Measurements from ENCODE around the gene RSPRY1.
A peak's percentile ranks its signal among the peaks of the same experiment; 100 is the strongest.

Gene RSPRY1
- 28.0 to 54.2 (median 36.7) reads per million in 17 experiments for total RNA-seq

DNA sequence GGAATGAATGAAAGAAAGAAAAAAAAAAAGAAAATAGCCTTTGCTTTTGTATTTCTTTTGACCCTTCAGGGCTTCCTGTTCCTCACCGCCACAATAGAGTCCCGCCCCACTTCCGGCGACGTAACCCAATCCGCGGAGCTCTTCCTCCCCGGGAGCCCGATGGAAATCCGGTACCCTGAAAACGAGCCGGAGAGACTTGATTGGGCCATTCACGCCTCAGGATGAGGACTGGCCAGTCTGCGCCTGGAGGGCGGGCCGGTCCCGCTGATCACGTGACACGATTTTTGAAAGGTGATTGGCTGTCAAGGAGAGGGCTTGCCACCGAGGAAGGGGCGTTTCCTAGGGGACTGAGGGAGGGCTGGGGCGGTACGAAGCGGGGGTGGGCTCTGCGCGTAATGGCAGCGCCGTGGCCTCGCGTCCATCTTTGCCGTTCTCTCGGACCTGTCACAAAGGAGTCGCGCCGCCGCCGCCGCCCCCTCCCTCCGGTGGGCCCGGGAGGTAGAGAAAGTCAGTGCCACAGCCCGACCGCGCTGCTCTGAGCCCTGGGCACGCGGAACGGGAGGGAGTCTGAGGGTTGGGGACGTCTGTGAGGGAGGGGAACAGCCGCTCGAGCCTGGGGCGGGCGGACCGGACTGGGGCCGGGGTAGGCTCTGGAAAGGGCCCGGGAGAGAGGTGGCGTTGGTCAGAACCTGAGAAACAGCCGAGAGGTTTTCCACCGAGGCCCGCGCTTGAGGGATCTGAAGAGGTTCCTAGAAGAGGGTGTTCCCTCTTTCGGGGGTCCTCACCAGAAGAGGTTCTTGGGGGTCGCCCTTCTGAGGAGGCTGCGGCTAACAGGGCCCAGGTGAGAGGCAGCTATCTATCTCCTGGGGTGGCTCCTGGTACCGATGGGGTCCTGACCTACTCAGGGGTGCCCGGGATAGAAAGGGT is at the start of gene RSPRY1, which contains the start of gene PSME3IP1:
Gene RSPRY1, plus strand, starts transcription at position 385 of the 927 bp plus-strand sequence. CDS start 18,330 bp downstream, outside the sequence.
Gene PSME3IP1, minus strand, starts transcription at position 95 of the 927 bp plus-strand sequence. CDS start 12,185 bp downstream, outside the sequence.
- peak; percentile 99 to 100 (median 100) for DNase-seq

DNA sequence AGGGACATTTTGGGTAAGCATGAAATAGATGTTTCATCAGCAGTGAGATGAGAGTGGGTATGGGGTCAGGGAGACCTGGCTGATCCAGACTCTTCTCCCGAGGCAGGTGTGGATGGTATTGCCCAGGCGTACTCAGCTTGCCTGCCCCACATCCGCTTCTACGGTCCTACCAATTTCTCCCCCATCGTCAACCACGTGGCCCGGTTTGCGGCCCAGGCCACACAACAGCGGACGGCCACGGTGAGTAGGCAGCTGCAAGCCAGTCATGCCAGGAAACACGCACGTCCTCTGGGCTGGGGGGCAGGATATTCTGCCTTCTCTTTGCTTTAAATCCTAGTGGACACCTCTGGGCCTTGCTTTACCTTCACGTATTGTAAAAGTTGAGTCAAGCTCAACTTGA is 49.1 kb upstream of the RSPRY1 start:
- DNase-seq: no peak

DNA sequence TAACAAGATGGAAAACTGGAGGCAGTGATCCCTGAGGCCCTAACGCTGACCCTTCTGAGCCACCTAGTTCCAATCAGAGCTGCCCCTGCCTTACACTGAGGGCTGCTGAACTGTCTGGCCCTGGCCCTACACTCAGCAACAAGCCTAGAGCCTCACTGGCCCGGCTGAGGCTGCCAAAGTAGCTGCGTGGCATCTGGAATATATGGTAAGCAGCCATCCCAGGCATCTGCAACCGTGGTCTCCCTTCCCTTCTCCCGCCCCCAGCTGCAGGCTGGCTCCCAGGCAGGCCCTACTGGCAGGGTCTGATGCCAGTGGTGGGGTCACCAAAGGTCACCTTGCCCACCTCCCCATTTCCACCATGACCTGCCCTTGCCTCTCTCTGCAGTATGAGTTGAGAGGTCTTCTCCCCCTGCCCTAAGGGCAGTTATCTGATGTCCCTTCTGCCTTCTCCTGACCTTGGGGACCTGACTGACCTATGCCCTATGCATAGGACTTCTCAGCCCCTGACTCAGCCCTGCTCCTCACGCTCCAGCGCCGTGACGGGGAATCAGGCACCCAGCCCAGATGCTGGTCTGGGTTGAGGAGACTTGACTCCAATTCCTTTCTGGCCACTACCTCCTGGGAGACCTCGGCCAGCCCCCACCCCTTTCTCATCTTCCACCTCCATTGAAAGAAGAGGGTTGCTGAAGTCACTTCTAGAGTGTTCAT is 48.4 kb upstream of the RSPRY1 start:
- no peak for DNase-seq

DNA sequence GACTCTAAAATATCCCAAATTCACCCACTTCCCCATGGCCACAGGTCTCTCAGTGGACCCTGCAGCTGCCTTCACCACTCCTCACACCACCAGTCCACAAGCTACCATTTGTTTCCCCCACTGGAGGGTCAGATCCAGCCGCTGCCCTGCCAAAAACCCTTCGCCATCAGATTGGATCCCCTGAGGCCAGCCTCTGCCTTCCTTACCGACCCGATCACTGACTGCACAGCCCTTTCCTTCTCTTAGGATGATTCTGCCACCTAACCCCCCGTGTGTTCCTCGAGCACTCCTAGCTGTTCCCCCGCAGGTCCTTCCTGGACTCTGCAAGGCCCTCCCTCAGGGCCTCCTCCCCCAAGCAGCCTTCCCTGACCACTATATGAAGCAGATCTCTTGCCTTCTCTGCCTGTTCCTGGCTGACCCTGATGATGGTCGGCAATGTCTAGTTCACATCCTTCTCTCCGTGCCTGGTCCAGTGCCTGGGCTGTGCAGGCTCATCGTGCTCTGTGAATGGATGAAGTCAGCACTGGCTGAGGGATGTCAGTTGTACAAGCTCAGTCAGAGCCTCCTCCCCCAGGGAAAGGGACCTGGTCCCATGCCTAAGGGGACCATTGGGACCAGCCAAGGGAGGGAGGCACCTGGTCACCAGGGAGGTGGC is 47.7 kb upstream of the RSPRY1 start:
- DNase-seq: no peak

DNA sequence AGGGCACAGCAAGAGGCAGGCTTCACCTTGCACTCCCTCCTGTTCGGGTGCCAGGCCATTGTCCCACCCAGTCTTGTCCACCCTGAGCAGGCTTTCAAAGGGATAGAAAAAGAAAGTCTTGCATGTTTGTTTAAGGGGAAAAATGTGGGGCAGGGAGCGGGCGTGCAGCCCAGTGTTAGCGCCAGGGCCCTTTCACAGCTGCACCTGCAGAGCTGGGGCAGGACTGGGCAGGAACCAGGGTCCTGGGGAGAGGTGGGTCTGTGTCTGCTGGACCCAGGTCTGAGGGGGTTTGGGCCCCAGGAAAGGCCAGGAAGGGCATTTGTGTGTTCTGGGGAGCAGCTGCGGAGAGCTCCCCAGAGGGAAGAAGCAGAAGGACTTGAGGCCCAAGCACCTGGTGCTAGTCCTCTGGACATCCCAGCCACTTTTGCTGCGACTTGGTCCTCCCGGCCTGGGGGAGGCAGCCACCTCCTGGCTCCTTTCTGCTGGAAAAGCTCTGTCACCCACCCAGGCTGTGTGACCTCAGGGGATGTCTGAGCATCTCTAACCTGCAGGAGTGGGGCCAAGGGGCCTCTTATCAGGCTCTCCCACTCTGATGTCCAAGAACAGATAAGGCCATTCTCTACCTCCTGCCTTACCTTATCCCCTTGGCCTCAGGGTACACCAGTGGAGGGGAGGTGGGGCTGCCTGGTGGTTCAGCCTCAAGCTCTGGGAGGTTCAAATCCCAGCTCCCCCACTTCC is 45.0 kb upstream of the RSPRY1 start:
- DNase-seq: no peak

DNA sequence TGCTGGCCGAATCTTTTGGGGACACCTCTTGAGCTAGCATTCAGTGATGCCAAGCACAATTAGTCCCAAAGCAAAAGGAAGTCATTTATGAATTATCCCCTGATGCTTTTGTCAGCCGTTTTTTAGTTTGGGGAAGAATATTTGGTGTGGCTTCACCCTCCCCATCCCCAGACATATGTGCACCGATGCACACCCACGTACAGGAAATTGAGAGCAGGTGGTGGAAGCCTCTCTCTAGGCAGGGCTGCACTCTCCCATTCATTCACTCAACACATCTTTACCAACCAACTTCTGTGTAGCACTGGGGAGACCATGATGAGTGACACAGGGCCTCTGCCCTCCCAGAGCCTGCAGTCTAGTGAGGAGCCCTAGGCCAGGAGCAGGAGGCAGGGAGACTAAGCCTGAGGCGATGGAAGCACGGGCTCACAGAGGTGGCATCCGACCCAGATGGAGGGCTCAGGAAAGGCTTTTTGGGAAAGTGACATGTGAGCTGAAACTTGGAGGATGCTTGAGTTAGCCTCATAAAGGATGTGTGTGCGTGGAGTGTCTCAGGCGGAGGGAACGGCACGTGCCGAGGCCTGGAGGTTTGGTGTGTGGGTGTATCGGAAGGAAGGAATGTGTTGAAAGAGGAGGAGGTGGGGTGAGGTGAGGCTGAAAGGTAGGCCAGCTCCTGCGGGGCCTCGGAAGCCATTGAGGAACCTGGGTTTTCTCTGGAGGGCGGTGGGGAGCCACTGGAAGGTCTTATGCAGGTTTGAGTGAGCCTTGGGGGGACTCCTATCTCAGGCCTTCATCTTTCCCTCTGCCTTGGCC is 44.1 kb upstream of the RSPRY1 start:
- DNase-seq: no peak

DNA sequence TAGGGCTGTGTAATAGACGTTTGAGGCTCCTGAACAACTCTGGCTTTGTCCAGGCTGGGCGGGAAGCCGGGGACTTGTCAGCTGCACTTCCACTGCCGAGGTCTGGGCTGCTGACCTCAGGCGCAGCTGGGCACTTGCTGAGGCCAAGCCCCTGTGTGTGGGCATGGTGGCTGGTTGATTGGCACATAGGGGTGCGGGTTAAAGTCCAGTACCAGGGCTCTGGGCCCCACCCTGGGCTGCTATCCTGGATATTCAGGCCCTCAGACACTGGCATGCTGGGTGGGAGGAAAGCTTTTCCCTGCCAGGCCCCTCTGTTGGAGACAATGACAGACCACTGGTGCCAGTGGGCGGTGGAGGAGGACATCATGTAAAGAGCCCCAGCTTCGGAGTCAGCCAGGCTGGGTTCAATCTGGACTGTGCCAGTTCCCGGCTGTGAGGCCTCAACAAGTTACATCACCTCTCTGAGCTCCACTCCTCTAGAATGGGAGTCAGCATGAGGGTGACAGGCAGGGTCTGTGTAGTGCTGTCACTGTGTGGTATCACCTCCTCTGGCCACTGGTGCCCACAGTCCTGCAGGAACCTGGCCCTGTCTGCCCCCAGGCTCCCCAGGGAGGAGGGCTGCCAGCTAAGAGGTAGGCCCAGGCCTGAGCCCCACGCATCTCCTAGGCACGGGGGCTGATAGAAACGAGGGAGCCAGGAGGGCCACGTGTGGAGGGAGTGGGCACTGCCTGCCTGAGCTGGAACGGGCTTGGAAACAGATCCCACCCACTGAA is 42.8 kb upstream of the RSPRY1 start:
- no peak for DNase-seq

DNA sequence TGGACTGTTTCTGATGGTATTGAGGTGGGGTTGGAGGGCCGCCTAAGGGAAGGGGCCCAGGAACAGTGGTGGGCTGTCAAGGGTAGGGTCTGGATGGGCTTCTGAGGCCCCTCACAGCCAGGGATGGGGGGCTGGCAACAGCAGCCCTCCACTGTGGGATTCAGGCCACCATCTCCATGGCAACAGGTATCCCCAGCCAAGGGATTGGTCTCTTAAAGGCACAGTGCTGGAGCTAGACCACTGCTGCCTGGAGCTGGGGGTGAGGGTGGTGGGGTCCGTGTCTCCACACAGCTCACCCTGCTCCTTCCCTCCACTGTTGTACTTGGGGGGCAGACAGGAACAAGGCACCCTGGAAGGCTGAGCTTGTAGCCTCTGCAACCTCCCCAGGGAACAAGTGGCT is 42.1 kb upstream of the RSPRY1 start:
- no peak for DNase-seq

DNA sequence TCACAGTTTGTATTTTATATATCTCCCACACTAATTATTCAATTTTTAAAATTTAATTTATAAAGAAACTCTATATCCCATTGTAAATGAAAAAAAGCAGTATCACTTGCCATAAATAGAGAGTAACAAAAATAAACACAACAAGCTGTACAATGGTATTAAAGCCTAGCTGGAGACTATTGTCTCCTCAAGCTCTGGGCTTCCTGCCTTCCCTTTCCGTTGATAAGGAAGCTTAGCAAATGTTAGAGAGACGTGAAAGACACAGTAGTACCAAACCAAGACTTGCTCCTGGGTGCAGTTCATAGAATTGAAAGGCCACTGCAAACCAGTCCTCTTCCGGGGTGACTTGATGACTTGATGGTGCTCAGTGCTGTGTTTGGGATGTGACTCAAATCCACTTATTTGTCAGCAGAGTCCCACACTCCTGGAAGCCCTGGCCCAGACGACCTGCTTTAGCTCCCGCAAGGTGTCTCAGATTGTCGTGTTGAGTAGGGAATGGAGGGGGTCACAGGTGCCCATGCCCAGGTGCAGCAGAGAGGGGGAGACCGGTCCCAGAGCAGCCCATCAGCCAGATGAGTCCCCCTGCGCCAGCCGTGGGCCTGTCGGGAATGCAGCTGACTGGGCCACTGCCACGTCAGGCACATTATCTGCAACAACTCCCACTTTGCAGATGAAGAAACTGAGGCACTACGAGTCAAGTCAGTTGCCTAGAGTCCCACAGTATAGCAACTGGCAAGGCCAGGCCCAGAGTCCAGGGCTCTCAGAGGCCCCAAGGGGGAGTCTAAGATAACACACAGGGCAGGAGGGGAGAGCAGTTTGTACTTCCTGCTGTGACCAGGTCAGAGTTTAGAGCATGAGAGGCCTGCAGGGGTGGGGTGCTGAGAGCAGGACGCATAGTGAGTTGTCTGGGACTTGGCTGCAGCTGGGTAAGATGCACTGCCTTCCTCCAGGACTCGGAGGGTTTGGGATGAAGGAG is 40.8 kb upstream of the RSPRY1 start:
- DNase-seq: no peak

DNA sequence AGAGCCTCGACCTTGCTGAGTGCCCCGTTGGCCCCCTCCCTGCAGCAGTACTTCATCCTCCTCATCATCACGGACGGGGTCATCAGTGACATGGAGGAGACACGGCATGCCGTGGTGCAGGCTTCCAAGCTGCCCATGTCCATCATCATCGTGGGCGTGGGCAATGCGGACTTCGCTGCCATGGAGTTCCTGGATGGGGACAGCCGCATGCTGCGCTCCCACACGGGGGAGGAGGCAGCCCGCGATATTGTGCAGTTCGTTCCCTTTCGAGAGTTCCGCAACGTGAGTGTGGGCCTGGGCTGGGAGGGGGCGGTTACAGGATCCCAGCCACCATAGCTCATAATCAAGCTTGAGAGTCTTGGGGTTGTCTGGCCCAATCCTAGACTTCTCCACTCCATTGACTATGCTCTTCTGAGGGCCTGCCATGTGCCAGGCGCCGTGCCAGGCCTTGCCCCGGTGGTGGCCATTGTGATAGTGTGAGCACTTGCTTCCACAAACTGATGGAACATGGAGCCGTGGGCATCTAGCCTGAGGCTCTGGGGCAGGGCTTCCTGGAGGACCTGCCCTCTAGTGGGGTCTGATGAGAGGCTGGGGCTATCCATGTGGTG is 40.0 kb upstream of the RSPRY1 start:
- peak in 2 of 4 experiments; percentile 22 to 33 for DNase-seq

DNA sequence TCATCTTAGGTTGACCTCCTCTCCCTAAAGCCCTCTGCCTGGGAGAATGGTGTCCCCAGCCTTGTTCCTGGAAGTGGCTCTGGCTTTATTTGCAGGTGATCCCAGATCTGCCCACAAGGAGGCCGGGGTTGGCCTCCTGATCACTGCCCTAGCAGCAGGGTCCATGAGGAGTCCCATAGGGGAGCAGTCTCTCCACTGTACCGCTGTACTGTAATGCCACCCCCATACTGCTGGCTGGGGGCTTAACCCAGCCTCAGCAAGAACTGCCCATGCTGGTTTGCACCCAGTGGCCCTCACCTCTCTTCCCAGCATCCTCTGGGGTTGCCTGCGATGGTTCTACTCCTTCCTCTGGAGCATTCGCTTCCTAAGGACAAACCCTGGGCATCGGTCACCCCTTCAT is 39.4 kb upstream of the RSPRY1 start:
- peak in 1 of 4 experiments; percentile 18 for DNase-seq

DNA sequence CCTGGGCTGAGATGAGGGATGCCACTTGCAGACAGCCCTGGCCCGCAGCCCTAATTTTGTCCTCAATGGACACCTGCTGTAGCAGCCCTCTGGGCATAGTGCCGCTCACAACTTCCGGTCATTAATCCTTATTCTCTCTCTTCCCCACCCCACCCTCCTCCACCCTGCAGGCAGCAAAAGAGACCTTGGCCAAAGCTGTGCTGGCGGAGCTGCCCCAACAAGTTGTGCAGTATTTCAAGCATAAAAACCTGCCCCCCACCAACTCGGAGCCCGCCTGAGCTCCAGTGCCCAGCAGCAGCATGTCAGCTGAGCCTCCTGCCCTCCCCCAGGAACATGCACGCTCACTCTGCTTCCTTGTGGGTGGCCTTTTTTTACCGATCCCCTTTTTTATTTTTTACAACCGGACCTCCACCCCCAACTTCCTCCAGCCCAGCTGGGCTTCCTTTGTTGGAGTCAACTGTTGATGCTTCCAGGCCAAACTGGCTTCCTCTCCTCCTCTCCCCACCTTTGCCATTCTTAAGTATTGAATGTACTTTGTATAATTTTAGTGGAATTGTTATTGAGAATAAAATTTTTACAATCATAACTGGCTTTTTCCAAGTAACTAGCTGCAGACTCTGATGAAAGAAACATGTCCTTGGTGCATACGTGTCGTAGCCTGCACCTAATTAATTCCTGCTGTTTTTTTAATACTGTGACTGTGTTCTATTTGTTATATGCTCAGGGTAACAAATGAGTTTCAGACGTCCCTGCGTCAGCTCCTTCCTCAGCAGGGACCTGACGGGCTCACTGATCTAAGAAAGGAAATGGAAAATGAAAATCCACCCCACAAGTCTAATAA is 38.5 kb upstream of the RSPRY1 start:
- DNase-seq: peak; percentile 37 to 70 (median 68)

DNA sequence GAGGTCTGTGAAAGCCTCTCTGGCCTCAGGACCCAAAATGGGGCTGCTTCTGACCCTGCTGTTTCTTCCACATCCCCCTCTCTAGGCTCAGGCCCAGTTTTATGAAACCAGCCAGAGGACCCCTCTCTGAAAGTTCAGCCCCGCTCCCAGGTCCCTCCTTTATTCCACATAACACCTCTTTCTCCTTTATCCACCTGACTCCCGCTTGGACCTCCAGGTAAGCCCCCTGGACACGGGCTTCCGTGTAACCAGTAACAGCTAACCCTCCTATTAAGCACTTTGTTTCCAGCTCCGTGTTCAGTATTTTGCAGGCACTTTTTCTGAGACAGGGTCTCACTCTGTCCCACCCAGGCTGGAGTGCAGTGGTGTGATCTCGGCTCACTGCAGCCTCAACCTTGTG is 37.6 kb upstream of the RSPRY1 start:
- no peak for DNase-seq

DNA sequence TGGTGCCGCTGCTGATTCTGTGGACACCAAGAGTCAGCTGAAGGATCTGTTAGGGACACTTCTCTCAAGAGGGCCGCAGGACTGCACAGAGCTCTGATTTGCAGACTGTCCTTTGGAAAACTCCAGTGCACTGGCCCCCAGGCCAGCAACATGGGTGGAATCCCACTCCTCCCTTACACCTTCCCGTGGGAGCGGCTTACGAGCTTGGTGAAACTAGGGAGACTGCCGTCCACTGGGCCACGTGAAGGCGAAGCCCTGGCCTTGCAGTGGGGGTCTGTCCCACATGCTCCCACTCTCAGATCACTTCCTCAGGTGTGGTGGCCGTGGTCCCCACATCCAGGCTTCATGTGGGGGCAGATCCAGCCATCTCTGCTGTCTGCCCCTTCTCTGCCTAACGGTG is 36.7 kb upstream of the RSPRY1 start:
- no peak for DNase-seq

DNA sequence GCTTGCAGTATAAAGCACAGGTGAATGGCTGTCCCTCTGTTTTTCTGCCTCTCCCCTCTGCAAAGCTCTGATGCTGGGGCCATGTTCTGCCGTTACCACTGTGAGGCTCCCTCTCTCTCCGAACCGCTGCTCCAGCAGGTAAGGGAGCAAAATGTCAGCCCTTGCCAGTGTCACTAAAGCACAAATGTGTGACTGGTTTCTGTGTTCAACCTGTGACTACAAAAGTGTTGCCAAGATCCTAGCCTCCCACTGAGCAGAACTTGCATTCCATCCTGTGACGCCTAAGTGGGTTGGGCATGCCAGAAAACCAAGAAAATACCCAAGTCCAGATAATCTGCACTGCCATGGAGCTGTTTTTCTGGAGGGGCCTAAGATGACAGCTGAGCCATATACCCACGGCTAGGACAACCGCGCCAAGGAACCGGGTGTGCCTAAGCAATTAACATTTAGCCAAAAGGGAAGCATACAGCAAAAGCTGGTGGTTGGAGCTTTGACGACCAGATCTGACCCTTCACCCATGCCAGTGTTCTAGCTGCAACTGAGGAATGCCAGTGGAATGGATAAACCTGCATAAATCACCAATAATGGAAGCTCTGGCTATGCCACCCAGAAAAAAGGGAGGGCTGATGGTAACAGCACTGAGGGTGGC is 35.3 kb upstream of the RSPRY1 start:
- no peak for DNase-seq

DNA sequence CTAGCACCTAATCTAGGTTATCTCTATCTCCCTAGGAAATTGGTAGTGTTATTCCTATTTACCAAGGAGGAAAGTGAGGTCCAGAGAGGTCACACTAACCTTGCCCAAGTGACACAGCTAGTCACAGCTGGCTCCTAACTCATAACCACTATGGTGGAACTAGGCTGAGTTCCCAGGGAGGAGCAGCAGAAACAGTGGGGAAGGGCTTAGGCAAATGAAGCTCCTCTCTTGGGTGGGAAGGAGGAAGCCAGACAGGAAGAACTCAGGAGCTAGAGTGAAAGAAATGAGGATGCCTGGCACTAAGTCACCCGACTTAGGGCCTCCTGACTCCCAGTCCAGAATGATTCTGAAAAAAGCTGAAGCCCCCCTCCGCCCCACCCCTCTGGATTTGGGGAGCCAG is 34.8 kb upstream of the RSPRY1 start:
- peak in 3 of 4 experiments; percentile 19 to 38 (median 26) for DNase-seq

All from suppressor macrophage (primary cell).